HEK293T (cell line): ENCODE results near the gene PRR36.

ENCODE experiments used
- CTCF ChIA-PET: fragments of 350-600 bp; formaldehyde crosslinking; extraction: SDS; loops from one replicate; lab custom pipeline; 2021; ENCODE audit warnings: antibody characterized with exemption, inconsistent platforms; lab: Yijun Ruan, JAX
- POLR2A ChIA-PET: fragments of 350-600 bp; formaldehyde crosslinking; extraction: SDS; loops from one replicate; lab custom pipeline; 2020; ENCODE audit warnings: antibody characterized with exemption, inconsistent platforms; lab: Yijun Ruan, JAX
- DNase-seq: peaks from one replicate; pipeline ENCODE4 v3.0.0; 2012; ENCODE audit warnings: mixed read lengths; ENCODE audit errors: extremely low spot score
- ARNT ChIP-seq: fragments of 450-650 bp; IDR thresholded peaks from 2 replicates; pipeline ENCODE4 v1.6.1; 2017; ENCODE audit warnings: mild to moderate bottlenecking
- BHLHE40 ChIP-seq: fragments of 450-650 bp; IDR thresholded peaks from 2 replicates; pipeline ENCODE4 v1.6.1; 2016; ENCODE audit warnings: mild to moderate bottlenecking, moderate library complexity, borderline replicate concordance
- CTBP1 ChIP-seq: fragments of 450-650 bp; IDR thresholded peaks from 2 replicates; pipeline ENCODE4 v1.6.1; 2016; ENCODE audit warnings: borderline replicate concordance
- ELF4 ChIP-seq: fragments of 450-650 bp; IDR thresholded peaks from 2 replicates; pipeline ENCODE4 v1.6.1; 2017; ENCODE audit warnings: antibody characterized with exemption
- FOXA1 ChIP-seq: fragments of 450-650 bp; IDR thresholded peaks from 2 replicates; pipeline ENCODE4 v1.6.1; 2016; ENCODE audit warnings: mild to moderate bottlenecking
- FOXK2 ChIP-seq: fragments of 450-650 bp; IDR thresholded peaks from 2 replicates; pipeline ENCODE4 v1.6.1; 2016; ENCODE audit warnings: mild to moderate bottlenecking
- FOXM1 ChIP-seq: fragments of 450-650 bp; IDR thresholded peaks from 2 replicates; pipeline ENCODE4 v1.6.1; 2017; ENCODE audit warnings: mild to moderate bottlenecking, borderline replicate concordance
- HDGF ChIP-seq: fragments of 450-650 bp; IDR thresholded peaks from 2 replicates; pipeline ENCODE4 v1.6.1; 2017; ENCODE audit warnings: antibody characterized with exemption, borderline replicate concordance
- L3MBTL2 ChIP-seq: fragments of 450-650 bp; conservative IDR thresholded peaks from 2 replicates; pipeline ENCODE4 v1.6.1; 2016; ENCODE audit warnings: mild to moderate bottlenecking
- LEF1 ChIP-seq: fragments of 450-650 bp; IDR thresholded peaks from 2 replicates; pipeline ENCODE4 v1.6.1; 2017; ENCODE audit warnings: mild to moderate bottlenecking, borderline replicate concordance
- NFRKB ChIP-seq: fragments of 450-650 bp; IDR thresholded peaks from 2 replicates; pipeline ENCODE4 v1.6.1; 2016; ENCODE audit warnings: mild to moderate bottlenecking, moderate library complexity
- PKNOX1 ChIP-seq: fragments of 450-650 bp; IDR thresholded peaks from 2 replicates; pipeline ENCODE4 v1.6.1; 2016
- SP1 ChIP-seq: fragments of 450-650 bp; IDR thresholded peaks from 2 replicates; pipeline ENCODE4 v1.6.1; 2017
- SUZ12 ChIP-seq: fragments of 450-650 bp; IDR thresholded peaks from 2 replicates; pipeline ENCODE4 v1.6.1; 2016; ENCODE audit warnings: mild to moderate bottlenecking
- TARDBP ChIP-seq: fragments of 450-650 bp; IDR thresholded peaks from 2 replicates; pipeline ENCODE4 v1.6.1; 2016
- ZNF384 ChIP-seq: fragments of 450-650 bp; IDR thresholded peaks from 2 replicates; pipeline ENCODE4 v1.6.1; 2016

The PRR36 gene

GRCh38 chr19:7914598-7915045 is 40.4 kb upstream of the PRR36 start, which contains the start of gene TGFBR3L:
Gene TGFBR3L (plus strand): TSS chr19:7914830.
- no peak for DNase-seq
- TF ChIP-seq FOXA1 (no peak), FOXK2 (no peak), CTBP1 (no peak), LEF1 (no peak), SUZ12 (no peak), HDGF (no peak), NFRKB (no peak), ARNT (no peak), BHLHE40 (no peak), TARDBP (no peak), L3MBTL2 (no peak), PKNOX1 (no peak), FOXM1 (no peak), SP1 (no peak), ELF4 (no peak), ZNF384 (no peak)
- ChIA-PET POLR2A (interaction anchor here (0.8 kb wide), 1 partner anchor 11 kb away, joined by 5 read pairs; the partner anchor contains the start of gene MAP2K7), CTCF (no interaction called here)

DNA sequence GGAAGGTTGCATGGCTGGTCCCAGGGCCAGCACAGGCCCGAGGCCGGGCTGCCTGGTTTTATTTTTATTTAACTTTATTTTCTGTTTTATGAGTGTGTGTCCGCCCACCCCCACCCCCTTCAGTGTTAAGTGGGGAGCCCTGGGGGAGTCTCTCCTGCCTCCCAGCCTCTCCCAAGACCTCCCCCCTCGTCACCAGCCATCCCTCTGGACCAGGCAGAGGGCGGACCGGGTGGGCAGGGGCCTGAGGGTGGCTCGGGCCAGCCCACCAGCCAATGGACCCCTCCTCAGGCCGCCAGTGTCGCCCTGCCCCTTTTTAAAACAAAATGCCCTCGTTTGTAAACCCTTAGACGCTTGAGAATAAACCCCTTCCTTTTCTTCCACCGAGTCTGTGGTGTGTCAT is 39.9 kb upstream of the PRR36 start:
- no peak for TF ChIP-seq LEF1
- no peak for TF ChIP-seq NFRKB
- TF ChIP-seq L3MBTL2, result no peak
- no peak for TF ChIP-seq ELF4
- no peak for TF ChIP-seq PKNOX1
- TF ChIP-seq SP1, result no peak
- TF ChIP-seq CTBP1, result no peak
- no peak for TF ChIP-seq FOXK2
- no peak for TF ChIP-seq BHLHE40
- TF ChIP-seq SUZ12, result no peak
- ChIA-PET POLR2A (interaction anchor here (0.8 kb wide), 1 partner anchor 11 kb away, joined by 5 read pairs; the partner anchor contains the start of gene MAP2K7), CTCF (no interaction called here)
- DNase-seq, result no peak

GRCh38 chr19:7913652-7914051 is 39.5 kb upstream of the PRR36 start:
- TF ChIP-seq TARDBP (no peak), PKNOX1 (no peak), ZNF384 (no peak), SP1 (no peak), NFRKB (no peak), BHLHE40 (no peak)
- no peak for DNase-seq
- ChIA-PET CTCF (interaction anchor here (0.7 kb wide), 1 partner anchor 29 kb away, joined by 3 read pairs; no protein-coding TSS in a partner anchor), POLR2A (no interaction called here)

- CTCF ChIA-PET, result interaction anchor here (0.7 kb wide), 1 partner anchor 30 kb away, joined by 3 read pairs; no protein-coding TSS in a partner anchor
- TF ChIP-seq HDGF (no peak), ELF4 (no peak), CTBP1 (no peak), TARDBP (no peak), PKNOX1 (no peak), ARNT (no peak), LEF1 (no peak), SP1 (no peak), SUZ12 (no peak), ZNF384 (no peak), NFRKB (no peak), L3MBTL2 (no peak), BHLHE40 (no peak), FOXK2 (no peak), FOXA1 (no peak), FOXM1 (no peak)
- POLR2A ChIA-PET, result interaction anchor here (0.6 to 1.5 kb wide), 2 partner anchors 10 to 22 kb away, joined by 3 to 7 read pairs; partner anchors contain the start of gene MAP2K7
- no peak for DNase-seq
These were observed 38.7 kb upstream of the PRR36 start for GRCh38 chr19:7912697-7913564.

- no peak for DNase-seq
- ChIA-PET POLR2A (interaction anchor here (0.6 to 1.5 kb wide), 3 partner anchors 8 to 21 kb away, joined by 3 to 7 read pairs (median 4); partner anchors contain the start of genes MAP2K7 and SNAPC2), CTCF (no interaction called here)
- TF ChIP-seq TARDBP, result no peak
- no peak for TF ChIP-seq CTBP1
- TF ChIP-seq NFRKB, result no peak
- TF ChIP-seq PKNOX1, result no peak
- no peak for TF ChIP-seq HDGF
- TF ChIP-seq SP1, result no peak
- no peak for TF ChIP-seq ZNF384
- no peak for TF ChIP-seq FOXK2
- TF ChIP-seq ARNT, result no peak
- TF ChIP-seq ELF4, result no peak
- TF ChIP-seq L3MBTL2, result no peak
- no peak for TF ChIP-seq BHLHE40
- TF ChIP-seq SUZ12, result no peak
- no peak for TF ChIP-seq LEF1
- TF ChIP-seq FOXA1, result no peak
These were observed 38.0 kb upstream of the PRR36 start for GRCh38 chr19:7912144-7912696.
